ENCODE data around the gene IL6R. TPM values are rescaled to one million over a fixed set of nuclear protein-coding genes. Genes with fewer than 3 reads are reported as not detected.

The IL6R gene
- total RNA-seq, 1 experiment from 2014 or later = 16.1 TPM

- H3K79me2 ChIP-seq (ENCODE audit: low read length) = no peaks in the 10 kb centered on the region
- no peaks in the 10 kb centered on the region for H3K27me3 ChIP-seq (ENCODE audit: low read length)
- ChIA-PET CTCF (no interaction called here), POLR2A (ENCODE audit: unreplicated experiment) (interaction anchor here (0.6 kb wide), 1 partner anchor 49 kb away, joined by 4 read pairs; no protein-coding TSS in a partner anchor)
- intact Hi-C loops (cut with micrococcal nuclease) = no loop called here
- H3K9ac ChIP-seq (ENCODE audit: low read length) = no peak overlapping the region
- ATAC-seq (no peak), DNase-seq (no peak)
- no peak overlapping the region for H3K4me2 ChIP-seq (ENCODE audit: low read length)
- peaks cover 9% of the 10 kb centered on the region for H3K4me1 ChIP-seq (ENCODE audit: insufficient read depth, low read length)
- no peak overlapping the region for H3K4me3 ChIP-seq (ENCODE audit: low read length)
- no peaks in the 10 kb centered on the region for H3K9me2 ChIP-seq (replicated peaks; ENCODE audit: low read length)
- TF ChIP-seq CTCF (conservative IDR thresholded peaks at IDR 0.05; ENCODE audit: low read depth, low read length) (no peak), EZH2phosphoT487 (IDR thresholded peaks at IDR 0.05; ENCODE audit: borderline replicate concordance, low read length) (no peak), EZH2 (IDR thresholded peaks at IDR 0.05; ENCODE audit: low read length, unreplicated experiment) (no peak)
- no peak overlapping the region for H2AFZ ChIP-seq (ENCODE audit: low read length)
- no TSS peak for BruUV-seq (replicated peaks)
- no peak overlapping the region for H3K27ac ChIP-seq (ENCODE audit: low read length)
- H4K20me1 ChIP-seq (ENCODE audit: low read length) = no peaks in the 10 kb centered on the region
- H3K36me3 ChIP-seq (ENCODE audit: low read depth, low read length) = no peaks in the 10 kb centered on the region
- no peaks in the 10 kb centered on the region for H3K9me3 ChIP-seq (ENCODE audit: low read length)
- no peaks in the 10 kb centered on the region for H3F3A ChIP-seq (ENCODE audit: low read length, unreplicated experiment)
Measured at GRCh38 chr1:154467434-154468102, 62.4 kb downstream of the IL6R start.

- Histone ChIP-seq H3K4me2 (ENCODE audit: low read length) (no peak overlapping the region), H3K4me1 (ENCODE audit: insufficient read depth, low read length) (peaks cover under 1% of the 10 kb centered on the region), H3K9me3 (ENCODE audit: low read length) (no peaks in the 10 kb centered on the region), H3F3A (ENCODE audit: low read length, unreplicated experiment) (no peaks in the 10 kb centered on the region), H4K20me1 (ENCODE audit: low read length) (no peaks in the 10 kb centered on the region), H3K79me2 (ENCODE audit: low read length) (no peaks in the 10 kb centered on the region), H3K9ac (ENCODE audit: low read length) (no peak overlapping the region), H3K27me3 (ENCODE audit: low read length) (no peaks in the 10 kb centered on the region), H3K9me2 (replicated peaks; ENCODE audit: low read length) (no peaks in the 10 kb centered on the region), H3K36me3 (ENCODE audit: low read depth, low read length) (no peaks in the 10 kb centered on the region), H3K4me3 (ENCODE audit: low read length) (no peak overlapping the region), H3K27ac (ENCODE audit: low read length) (no peak overlapping the region), H2AFZ (ENCODE audit: low read length) (no peak overlapping the region)
- intact Hi-C loops (cut with micrococcal nuclease) = no loop called here
- BruUV-seq (replicated peaks) = no TSS peak
- ChIA-PET CTCF (no interaction called here), POLR2A (ENCODE audit: unreplicated experiment) (interaction anchor here (0.6 kb wide), 2 partner anchors 50 to 585 kb away, joined by 4 read pairs; no protein-coding TSS in a partner anchor)
- no peak for DNase-seq
- no peak for ATAC-seq
- TF ChIP-seq EZH2 (IDR thresholded peaks at IDR 0.05; ENCODE audit: low read length, unreplicated experiment) (no peak), EZH2phosphoT487 (IDR thresholded peaks at IDR 0.05; ENCODE audit: borderline replicate concordance, low read length) (no peak), CTCF (conservative IDR thresholded peaks at IDR 0.05; ENCODE audit: low read depth, low read length) (no peak)
Measured at GRCh38 chr1:154468535-154469250, 63.5 kb downstream of the IL6R start.
